WTC11 (cell line): ENCODE data around the gene RNPEPL1. TPM values are rescaled to one million over a fixed set of nuclear protein-coding genes. Genes with fewer than 3 reads are reported as not detected.

Source experiments
- EMX1 ChIP-seq: fragments of 250-450 bp; sonication (Bioruptor Pico); IDR thresholded peaks from 2 replicates; pipeline ENCODE4 v1.8.0; 2021; ENCODE audit warnings: mild to moderate bottlenecking
- FOXK1 ChIP-seq: sonication (generic); formaldehyde crosslinking; IDR thresholded peaks from 2 replicates; pipeline ENCODE4 v1.8.0; 2022; ENCODE audit warnings: mild to moderate bottlenecking, moderate library complexity, missing genetic modification reagents
- GABPB1 ChIP-seq: sonication (generic); formaldehyde crosslinking; IDR thresholded peaks from 2 replicates; pipeline ENCODE4 v1.8.1; 2023; ENCODE audit warnings: mild to moderate bottlenecking, missing genetic modification reagents
- JUN ChIP-seq: sonication (generic); formaldehyde crosslinking; IDR thresholded peaks from 2 replicates; pipeline ENCODE4 v1.8.0; 2023; ENCODE audit warnings: mild to moderate bottlenecking, missing genetic modification reagents
- MXD4 ChIP-seq: fragments of 250-450 bp; sonication (Bioruptor Pico); IDR thresholded peaks from 2 replicates; pipeline ENCODE4 v1.8.0; 2021; ENCODE audit warnings: mild to moderate bottlenecking, moderate library complexity, borderline replicate concordance
- NR1H2 ChIP-seq: sonication (generic); formaldehyde crosslinking; IDR thresholded peaks from 2 replicates; pipeline ENCODE4 v1.9.0; 2021; ENCODE audit warnings: mild to moderate bottlenecking, moderate library complexity, missing genetic modification reagents
- OVOL2 ChIP-seq: fragments of 250-450 bp; sonication (Bioruptor Pico); IDR thresholded peaks from 2 replicates; pipeline ENCODE4 v1.9.0; 2021; ENCODE audit warnings: mild to moderate bottlenecking, borderline replicate concordance
- SMAD3 ChIP-seq: sonication (generic); formaldehyde crosslinking; IDR thresholded peaks from 2 replicates; pipeline ENCODE4 v1.8.0; 2022; ENCODE audit warnings: missing genetic modification reagents, mild to moderate bottlenecking, borderline replicate concordance
- SOX15 ChIP-seq: fragments of 250-450 bp; sonication (Bioruptor Pico); IDR thresholded peaks from 2 replicates; pipeline ENCODE4 v1.9.0; 2021; ENCODE audit warnings: mild to moderate bottlenecking
- ZNF138 ChIP-seq: sonication (generic); formaldehyde crosslinking; conservative IDR thresholded peaks from 2 replicates; pipeline ENCODE4 v1.8.1; 2022; ENCODE audit warnings: mild to moderate bottlenecking, moderate library complexity, missing genetic modification reagents
- ZNF219 ChIP-seq: sonication (generic); formaldehyde crosslinking; IDR thresholded peaks from 2 replicates; pipeline ENCODE4 v1.8.0; 2023; ENCODE audit warnings: missing genetic modification reagents, mild to moderate bottlenecking, borderline replicate concordance
- total RNA-seq: library from RNA; stranded (reverse); gene quantifications from 3 replicates; pipeline ENCODE4 v1.2.3, GENCODE V29; 2021
- TF ChIP-seq, protein P1 (sequence below): sonication (generic); formaldehyde crosslinking; IDR thresholded peaks from 2 replicates; pipeline ENCODE4 v1.8.1; 2023; ENCODE audit warnings: mild to moderate bottlenecking, moderate library complexity, missing genetic modification reagents
- TF ChIP-seq, protein P2 (sequence below): fragments of 250-450 bp; sonication (Bioruptor Pico); IDR thresholded peaks from 2 replicates; pipeline ENCODE4 v1.9.0; 2021; ENCODE audit warnings: mild to moderate bottlenecking
- TF ChIP-seq, protein P3 (sequence below): sonication (generic); formaldehyde crosslinking; IDR thresholded peaks from 2 replicates; pipeline ENCODE4 v1.8.0; 2022; ENCODE audit warnings: mild to moderate bottlenecking, missing genetic modification reagents
- TF ChIP-seq, protein P4 (sequence below): sonication (generic); formaldehyde crosslinking; IDR thresholded peaks from 2 replicates; pipeline ENCODE4 v1.8.0; 2022; ENCODE audit warnings: mild to moderate bottlenecking, missing genetic modification reagents
- TF ChIP-seq, protein P5 (sequence below): fragments of 250-450 bp; sonication (Bioruptor Pico); IDR thresholded peaks from 2 replicates; pipeline ENCODE4 v1.9.0; 2021; ENCODE audit warnings: mild to moderate bottlenecking, borderline replicate concordance
- TF ChIP-seq, protein P6 (sequence below): sonication (generic); formaldehyde crosslinking; IDR thresholded peaks from 2 replicates; pipeline ENCODE4 v1.8.1; 2022; ENCODE audit warnings: low read depth, missing genetic modification reagents, borderline replicate concordance
- TF ChIP-seq, protein P7 (sequence below): sonication (generic); formaldehyde crosslinking; IDR thresholded peaks from 2 replicates; pipeline ENCODE4 v1.8.0; 2022; ENCODE audit warnings: missing genetic modification reagents
- TF ChIP-seq, protein P8 (sequence below): sonication (generic); formaldehyde crosslinking; IDR thresholded peaks from 2 replicates; pipeline ENCODE4 v1.8.1; 2022; ENCODE audit warnings: mild to moderate bottlenecking, moderate library complexity, missing genetic modification reagents
- TF ChIP-seq, protein P9 (sequence below): sonication (generic); formaldehyde crosslinking; IDR thresholded peaks from 2 replicates; pipeline ENCODE4 v1.8.0; 2023; ENCODE audit warnings: missing genetic modification reagents

RNPEPL1 gene
- total RNA-seq, 1 experiment from 2014 or later: 18.8 TPM

DNA sequence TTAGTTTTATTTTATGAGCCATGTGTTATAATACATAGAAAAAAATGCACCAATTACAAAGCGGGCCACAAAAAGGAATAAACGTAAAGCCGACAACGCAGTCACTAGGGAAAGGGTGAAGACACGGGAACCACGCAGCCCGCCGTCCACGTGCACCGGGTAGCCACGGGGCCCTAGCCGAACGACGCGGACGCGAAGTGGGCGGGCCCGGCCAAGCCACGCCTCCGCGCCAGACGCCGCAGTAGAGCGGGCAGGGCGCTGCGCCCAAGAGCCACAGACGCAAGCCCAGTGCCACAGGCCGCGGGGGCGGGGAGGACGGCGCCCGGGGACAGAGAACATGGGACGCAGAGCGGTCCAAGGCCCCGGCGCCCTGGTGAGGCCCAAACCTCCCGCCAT, 8.2 kb upstream of the RNPEPL1 start, which contains the start of gene DUSP28 (continued):
- no peak for TF ChIP-seq NR1H2 (CRISPR knock-in tag)
- TF ChIP-seq, protein P1, sequence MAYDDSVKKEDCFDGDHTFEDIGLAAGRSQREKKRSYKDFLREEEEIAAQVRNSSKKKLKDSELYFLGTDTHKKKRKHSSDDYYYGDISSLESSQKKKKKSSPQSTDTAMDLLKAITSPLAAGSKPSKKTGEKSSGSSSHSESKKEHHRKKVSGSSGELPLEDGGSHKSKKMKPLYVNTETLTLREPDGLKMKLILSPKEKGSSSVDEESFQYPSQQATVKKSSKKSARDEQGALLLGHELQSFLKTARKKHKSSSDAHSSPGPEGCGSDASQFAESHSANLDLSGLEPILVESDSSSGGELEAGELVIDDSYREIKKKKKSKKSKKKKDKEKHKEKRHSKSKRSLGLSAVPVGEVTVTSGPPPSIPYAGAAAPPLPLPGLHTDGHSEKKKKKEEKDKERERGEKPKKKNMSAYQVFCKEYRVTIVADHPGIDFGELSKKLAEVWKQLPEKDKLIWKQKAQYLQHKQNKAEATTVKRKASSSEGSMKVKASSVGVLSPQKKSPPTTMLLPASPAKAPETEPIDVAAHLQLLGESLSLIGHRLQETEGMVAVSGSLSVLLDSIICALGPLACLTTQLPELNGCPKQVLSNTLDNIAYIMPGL (CRISPR knock-in tag): no peak; the same call in 1 of the 2 replicates
- TF ChIP-seq, protein P2, sequence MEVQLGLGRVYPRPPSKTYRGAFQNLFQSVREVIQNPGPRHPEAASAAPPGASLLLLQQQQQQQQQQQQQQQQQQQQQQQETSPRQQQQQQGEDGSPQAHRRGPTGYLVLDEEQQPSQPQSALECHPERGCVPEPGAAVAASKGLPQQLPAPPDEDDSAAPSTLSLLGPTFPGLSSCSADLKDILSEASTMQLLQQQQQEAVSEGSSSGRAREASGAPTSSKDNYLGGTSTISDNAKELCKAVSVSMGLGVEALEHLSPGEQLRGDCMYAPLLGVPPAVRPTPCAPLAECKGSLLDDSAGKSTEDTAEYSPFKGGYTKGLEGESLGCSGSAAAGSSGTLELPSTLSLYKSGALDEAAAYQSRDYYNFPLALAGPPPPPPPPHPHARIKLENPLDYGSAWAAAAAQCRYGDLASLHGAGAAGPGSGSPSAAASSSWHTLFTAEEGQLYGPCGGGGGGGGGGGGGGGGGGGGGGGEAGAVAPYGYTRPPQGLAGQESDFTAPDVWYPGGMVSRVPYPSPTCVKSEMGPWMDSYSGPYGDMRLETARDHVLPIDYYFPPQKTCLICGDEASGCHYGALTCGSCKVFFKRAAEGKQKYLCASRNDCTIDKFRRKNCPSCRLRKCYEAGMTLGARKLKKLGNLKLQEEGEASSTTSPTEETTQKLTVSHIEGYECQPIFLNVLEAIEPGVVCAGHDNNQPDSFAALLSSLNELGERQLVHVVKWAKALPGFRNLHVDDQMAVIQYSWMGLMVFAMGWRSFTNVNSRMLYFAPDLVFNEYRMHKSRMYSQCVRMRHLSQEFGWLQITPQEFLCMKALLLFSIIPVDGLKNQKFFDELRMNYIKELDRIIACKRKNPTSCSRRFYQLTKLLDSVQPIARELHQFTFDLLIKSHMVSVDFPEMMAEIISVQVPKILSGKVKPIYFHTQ (CRISPR knock-in tag): no peak
- TF ChIP-seq, protein P3, sequence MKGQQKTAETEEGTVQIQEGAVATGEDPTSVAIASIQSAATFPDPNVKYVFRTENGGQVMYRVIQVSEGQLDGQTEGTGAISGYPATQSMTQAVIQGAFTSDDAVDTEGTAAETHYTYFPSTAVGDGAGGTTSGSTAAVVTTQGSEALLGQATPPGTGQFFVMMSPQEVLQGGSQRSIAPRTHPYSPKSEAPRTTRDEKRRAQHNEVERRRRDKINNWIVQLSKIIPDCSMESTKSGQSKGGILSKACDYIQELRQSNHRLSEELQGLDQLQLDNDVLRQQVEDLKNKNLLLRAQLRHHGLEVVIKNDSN: peak; percentile 42; the same call in 1 of the 2 replicates
- TF ChIP-seq EMX1: no peak
- TF ChIP-seq, protein P4, sequence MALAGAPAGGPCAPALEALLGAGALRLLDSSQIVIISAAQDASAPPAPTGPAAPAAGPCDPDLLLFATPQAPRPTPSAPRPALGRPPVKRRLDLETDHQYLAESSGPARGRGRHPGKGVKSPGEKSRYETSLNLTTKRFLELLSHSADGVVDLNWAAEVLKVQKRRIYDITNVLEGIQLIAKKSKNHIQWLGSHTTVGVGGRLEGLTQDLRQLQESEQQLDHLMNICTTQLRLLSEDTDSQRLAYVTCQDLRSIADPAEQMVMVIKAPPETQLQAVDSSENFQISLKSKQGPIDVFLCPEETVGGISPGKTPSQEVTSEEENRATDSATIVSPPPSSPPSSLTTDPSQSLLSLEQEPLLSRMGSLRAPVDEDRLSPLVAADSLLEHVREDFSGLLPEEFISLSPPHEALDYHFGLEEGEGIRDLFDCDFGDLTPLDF (CRISPR knock-in tag): no peak
- no peak for TF ChIP-seq MXD4 (CRISPR knock-in tag)
- TF ChIP-seq, protein P5, sequence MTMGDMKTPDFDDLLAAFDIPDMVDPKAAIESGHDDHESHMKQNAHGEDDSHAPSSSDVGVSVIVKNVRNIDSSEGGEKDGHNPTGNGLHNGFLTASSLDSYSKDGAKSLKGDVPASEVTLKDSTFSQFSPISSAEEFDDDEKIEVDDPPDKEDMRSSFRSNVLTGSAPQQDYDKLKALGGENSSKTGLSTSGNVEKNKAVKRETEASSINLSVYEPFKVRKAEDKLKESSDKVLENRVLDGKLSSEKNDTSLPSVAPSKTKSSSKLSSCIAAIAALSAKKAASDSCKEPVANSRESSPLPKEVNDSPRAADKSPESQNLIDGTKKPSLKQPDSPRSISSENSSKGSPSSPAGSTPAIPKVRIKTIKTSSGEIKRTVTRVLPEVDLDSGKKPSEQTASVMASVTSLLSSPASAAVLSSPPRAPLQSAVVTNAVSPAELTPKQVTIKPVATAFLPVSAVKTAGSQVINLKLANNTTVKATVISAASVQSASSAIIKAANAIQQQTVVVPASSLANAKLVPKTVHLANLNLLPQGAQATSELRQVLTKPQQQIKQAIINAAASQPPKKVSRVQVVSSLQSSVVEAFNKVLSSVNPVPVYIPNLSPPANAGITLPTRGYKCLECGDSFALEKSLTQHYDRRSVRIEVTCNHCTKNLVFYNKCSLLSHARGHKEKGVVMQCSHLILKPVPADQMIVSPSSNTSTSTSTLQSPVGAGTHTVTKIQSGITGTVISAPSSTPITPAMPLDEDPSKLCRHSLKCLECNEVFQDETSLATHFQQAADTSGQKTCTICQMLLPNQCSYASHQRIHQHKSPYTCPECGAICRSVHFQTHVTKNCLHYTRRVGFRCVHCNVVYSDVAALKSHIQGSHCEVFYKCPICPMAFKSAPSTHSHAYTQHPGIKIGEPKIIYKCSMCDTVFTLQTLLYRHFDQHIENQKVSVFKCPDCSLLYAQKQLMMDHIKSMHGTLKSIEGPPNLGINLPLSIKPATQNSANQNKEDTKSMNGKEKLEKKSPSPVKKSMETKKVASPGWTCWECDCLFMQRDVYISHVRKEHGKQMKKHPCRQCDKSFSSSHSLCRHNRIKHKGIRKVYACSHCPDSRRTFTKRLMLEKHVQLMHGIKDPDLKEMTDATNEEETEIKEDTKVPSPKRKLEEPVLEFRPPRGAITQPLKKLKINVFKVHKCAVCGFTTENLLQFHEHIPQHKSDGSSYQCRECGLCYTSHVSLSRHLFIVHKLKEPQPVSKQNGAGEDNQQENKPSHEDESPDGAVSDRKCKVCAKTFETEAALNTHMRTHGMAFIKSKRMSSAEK (CRISPR knock-in tag): no peak
- TF ChIP-seq JUN: no peak
- TF ChIP-seq, protein P6, sequence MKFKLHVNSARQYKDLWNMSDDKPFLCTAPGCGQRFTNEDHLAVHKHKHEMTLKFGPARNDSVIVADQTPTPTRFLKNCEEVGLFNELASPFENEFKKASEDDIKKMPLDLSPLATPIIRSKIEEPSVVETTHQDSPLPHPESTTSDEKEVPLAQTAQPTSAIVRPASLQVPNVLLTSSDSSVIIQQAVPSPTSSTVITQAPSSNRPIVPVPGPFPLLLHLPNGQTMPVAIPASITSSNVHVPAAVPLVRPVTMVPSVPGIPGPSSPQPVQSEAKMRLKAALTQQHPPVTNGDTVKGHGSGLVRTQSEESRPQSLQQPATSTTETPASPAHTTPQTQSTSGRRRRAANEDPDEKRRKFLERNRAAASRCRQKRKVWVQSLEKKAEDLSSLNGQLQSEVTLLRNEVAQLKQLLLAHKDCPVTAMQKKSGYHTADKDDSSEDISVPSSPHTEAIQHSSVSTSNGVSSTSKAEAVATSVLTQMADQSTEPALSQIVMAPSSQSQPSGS (CRISPR knock-in tag): no peak
- TF ChIP-seq, protein P7, sequence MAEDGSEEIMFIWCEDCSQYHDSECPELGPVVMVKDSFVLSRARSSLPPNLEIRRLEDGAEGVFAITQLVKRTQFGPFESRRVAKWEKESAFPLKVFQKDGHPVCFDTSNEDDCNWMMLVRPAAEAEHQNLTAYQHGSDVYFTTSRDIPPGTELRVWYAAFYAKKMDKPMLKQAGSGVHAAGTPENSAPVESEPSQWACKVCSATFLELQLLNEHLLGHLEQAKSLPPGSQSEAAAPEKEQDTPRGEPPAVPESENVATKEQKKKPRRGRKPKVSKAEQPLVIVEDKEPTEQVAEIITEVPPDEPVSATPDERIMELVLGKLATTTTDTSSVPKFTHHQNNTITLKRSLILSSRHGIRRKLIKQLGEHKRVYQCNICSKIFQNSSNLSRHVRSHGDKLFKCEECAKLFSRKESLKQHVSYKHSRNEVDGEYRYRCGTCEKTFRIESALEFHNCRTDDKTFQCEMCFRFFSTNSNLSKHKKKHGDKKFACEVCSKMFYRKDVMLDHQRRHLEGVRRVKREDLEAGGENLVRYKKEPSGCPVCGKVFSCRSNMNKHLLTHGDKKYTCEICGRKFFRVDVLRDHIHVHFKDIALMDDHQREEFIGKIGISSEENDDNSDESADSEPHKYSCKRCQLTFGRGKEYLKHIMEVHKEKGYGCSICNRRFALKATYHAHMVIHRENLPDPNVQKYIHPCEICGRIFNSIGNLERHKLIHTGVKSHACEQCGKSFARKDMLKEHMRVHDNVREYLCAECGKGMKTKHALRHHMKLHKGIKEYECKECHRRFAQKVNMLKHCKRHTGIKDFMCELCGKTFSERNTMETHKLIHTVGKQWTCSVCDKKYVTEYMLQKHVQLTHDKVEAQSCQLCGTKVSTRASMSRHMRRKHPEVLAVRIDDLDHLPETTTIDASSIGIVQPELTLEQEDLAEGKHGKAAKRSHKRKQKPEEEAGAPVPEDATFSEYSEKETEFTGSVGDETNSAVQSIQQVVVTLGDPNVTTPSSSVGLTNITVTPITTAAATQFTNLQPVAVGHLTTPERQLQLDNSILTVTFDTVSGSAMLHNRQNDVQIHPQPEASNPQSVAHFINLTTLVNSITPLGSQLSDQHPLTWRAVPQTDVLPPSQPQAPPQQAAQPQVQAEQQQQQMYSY (CRISPR knock-in tag): no peak
- TF ChIP-seq FOXK1 (CRISPR knock-in tag): peak; percentile 91
- peak; percentile 28; the same call in 1 of the 2 replicates for TF ChIP-seq SMAD3
- peak; percentile 75 for TF ChIP-seq GABPB1 (CRISPR knock-in tag)
- TF ChIP-seq, protein P8, sequence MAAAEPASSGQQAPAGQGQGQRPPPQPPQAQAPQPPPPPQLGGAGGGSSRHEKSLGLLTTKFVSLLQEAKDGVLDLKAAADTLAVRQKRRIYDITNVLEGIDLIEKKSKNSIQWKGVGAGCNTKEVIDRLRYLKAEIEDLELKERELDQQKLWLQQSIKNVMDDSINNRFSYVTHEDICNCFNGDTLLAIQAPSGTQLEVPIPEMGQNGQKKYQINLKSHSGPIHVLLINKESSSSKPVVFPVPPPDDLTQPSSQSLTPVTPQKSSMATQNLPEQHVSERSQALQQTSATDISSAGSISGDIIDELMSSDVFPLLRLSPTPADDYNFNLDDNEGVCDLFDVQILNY (CRISPR knock-in tag): 0 out of 2 replicates have a peak, but pooled peaks have one; percentile 17
- no peak for TF ChIP-seq ZNF138
- no peak for TF ChIP-seq OVOL2 (CRISPR knock-in tag)
- no peak for TF ChIP-seq ZNF219 (CRISPR knock-in tag)
- no peak for TF ChIP-seq SOX15 (CRISPR knock-in tag)
- TF ChIP-seq, protein P9, sequence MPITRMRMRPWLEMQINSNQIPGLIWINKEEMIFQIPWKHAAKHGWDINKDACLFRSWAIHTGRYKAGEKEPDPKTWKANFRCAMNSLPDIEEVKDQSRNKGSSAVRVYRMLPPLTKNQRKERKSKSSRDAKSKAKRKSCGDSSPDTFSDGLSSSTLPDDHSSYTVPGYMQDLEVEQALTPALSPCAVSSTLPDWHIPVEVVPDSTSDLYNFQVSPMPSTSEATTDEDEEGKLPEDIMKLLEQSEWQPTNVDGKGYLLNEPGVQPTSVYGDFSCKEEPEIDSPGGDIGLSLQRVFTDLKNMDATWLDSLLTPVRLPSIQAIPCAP (CRISPR knock-in tag): peak; percentile 73; the same call in 1 of the 2 replicates
